Posterior vena cava (tissue), 2 donors: Measurements from ENCODE around the gene TTC13. TPM values are rescaled to one million over a fixed set of nuclear protein-coding genes. Genes with fewer than 3 reads are reported as not detected.

ENCODE experiments used
- DNase-seq: peaks from one replicate; pipeline ENCODE4 v3.0.0-alpha.2; 2020; ENCODE audit warnings: low spot score
- intact Hi-C, 2 donors: fragments of 100-400 bp; cut with DNase I; formaldehyde crosslinking; loops; one replicate each; pipeline versions ENCODE4 v1.14.1 to v1.14.2; 2022 to 2023
- total RNA-seq, 2 donors: library from RNA; stranded (reverse); fragmentation: NEBNext Ultra II Directional; extraction: Animal tissue kit (Norgen Biotek cat#: 25700); gene quantifications; one replicate each; pipeline ENCODE4 v1.2.1, GENCODE V29; 2021
- donor health status: DM: yes; HTN: yes; CAD: no.
- donor health status: DM: yes; HTN: yes; CAD: no.

Gene TTC13
- total RNA-seq, 2 donors from 2014 or later: 13.7 to 17.4 TPM

DNA sequence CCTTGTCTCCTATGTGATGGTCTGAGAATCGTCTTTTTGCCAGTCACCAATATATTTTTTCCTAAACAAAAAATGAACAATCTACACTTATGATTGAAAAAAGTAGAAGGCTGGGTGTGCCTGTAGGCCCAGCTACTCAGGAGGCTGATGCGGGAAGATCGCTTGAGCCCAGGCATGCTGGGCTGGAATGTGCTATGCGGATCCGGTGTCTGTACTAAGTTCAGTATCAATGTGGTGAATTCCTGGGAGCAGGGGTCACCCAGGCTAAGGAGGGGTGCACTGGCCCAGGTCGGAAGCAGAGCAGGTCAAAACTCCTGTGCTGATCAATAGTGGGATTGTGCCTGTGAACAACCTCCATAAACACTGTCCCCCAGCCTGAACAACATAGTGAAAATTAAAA is 84.6 kb downstream of the TTC13 start:
- no peak for DNase-seq
- intact Hi-C loops: no loop called here

DNA sequence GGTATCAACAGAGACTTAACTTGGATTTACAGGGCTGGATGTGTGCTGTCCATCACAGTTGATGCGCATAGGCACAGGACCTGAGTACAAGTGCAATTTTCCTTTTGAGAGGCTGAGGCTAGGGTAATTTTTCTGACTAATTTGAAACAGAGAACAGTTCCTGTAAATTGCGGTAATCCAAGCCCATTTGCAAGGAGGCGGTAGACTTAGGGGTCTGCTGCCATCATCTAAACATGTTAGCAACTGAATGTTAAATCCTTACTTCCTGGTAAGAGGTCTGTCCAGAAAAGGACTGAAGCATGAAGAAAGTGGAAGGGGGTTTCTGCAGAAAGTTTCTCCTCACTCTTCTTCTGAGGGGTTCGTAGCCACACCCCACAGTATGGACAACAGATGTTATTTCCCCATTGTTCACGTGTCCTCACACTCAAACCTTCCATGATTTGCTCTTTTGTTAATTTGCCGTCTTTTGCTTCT is 86.6 kb downstream of the TTC13 start:
- DNase-seq: no peak
- intact Hi-C loops: no loop called here

DNA sequence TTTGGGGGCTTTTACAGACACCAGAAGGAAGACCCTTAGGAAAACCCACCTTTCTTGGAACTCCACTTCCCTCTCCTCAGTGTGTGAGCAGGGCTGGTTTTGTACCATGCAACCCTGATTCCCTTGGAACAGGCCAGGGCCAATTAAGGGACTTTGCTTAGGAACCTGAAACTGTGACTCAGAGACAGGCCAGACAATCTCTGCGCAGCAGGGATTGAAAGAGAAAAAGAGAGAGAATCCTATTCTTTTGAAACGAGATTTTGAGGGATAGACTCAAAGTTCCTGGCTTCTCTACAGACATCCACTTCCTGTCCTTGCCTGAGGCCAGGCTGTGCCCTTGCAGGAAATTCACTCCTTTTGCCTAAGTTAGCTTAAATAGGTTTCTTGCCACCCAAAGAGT is 87.2 kb downstream of the TTC13 start:
- no peak for DNase-seq
- intact Hi-C loops: no loop called here

DNA sequence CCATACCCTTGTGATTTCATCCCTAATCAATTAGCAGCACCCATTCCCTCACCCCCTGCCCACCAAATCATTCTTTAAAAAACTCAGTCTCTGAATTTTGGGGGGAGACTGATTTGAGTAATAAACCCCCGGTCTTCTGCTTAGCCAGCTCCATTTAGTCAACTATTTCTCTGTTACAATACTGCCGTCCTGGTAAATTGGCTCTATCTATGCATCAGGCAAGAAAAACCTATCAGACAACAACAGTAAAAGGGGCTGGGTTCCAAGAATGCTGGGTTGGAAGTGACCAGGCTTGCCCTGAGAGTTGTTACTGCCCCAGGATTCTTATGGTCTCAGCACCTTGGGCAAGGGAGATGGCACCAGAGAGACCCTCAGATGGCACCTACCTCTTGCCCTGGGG is 94.0 kb downstream of the TTC13 start:
- DNase-seq: no peak
- intact Hi-C loops: no loop called here

DNA sequence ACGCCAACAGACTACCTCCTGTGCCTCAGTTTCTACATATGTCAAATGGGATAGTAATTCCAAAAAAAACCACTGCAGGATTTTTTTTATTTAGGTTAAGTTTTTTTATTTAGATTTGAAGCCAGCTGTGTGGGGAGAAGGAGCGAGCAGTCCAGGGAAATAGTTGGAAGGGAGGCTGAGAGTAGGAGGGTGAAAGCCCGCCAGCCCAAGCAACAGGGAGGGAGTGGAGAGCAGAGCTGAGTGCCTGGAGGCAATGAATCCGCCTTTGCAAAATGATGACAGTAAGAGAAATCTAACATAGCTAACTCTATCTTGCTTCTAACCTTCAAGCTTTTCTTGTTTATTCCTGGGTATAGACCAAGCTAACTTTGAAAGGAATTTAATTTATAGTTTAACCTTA is 94.7 kb downstream of the TTC13 start:
- intact Hi-C loops: no loop called here
- no peak for DNase-seq

DNA sequence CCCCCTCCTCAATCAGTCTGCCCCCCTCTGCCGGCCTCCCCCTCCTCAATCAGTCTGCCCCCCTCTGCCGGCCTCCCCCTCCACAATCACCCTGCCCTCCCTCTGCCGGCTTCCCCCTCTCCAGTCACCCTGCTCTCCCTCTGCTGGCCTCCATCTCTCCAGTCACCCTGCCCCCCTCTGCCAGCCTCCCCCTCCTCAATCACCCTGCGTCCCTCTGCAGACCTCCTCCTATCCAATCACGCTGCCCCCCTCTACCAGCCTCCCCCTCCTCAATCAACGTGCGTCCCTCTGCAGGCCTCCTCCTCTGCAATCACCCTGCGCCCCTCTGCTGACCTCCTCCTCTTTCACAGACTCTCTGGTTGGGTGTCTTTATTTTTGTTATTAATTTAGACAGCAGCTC is 98.9 kb downstream of the TTC13 start:
- intact Hi-C loops: loop anchor here in 1 of 2 donors (5.0 kb wide), 2 partner anchors 508 to 882 kb away; no protein-coding TSS in a partner anchor

DNA sequence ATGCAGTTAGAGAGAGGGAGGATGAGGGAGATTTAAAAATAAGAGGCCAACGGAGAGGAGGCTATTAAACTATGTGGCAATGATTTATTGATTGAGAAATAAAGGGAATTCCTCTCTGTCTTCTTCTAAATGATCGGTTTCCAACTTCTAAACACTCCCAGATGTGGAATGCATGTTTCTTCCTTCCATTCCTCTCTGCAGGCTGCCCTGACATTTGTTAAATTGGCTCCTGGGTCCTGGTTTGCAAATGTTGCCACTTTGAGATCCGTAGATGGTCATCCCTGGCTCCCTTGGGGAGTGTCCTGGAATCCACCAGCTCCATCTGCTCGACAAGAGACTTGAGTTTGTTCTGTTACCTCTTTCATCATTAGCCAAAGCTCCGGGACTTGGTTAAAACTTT is 100.1 kb downstream of the TTC13 start:
- intact Hi-C loops: loop anchor here in 1 of 2 donors (5.0 kb wide), 2 partner anchors 509 to 881 kb away; no protein-coding TSS in a partner anchor
- peak; percentile 87 for DNase-seq

More for the DNA sequence above, 98.9 kb downstream of the TTC13 start:
- no peak for DNase-seq

DNA sequence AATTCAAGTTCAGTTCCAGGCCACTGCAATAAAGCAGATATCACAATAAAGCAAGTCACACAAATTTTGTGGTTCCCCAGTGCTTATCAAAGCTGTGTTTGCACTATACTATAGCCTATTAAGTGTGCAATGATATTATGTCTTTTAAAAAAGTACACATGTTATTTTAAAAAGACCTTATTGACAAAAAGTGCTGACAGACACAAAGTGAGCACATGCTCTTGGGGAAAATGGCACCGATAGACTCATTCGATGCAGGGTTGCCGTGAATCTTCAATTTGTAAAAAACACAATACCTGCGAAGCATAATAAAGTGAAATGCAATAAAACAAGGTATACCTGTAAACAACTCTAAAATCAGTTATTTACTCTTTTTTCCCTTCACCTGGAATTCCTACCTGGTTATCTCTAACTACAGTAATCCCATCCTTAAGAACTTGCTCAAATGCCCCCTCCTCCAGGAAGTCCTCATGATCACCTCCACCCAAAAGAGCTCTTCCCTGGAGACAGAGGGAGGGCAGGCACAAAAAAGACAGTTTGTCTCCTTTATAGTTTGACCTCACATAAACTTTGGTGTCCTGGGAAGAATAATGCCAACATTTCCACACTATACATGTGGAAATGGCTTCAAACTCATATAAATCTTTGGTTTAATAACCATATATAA is 100.6 kb downstream of the TTC13 start:
- intact Hi-C loops: loop anchor here in 1 of 2 donors (5.0 kb wide), 2 partner anchors 509 to 881 kb away; no protein-coding TSS in a partner anchor

DNA sequence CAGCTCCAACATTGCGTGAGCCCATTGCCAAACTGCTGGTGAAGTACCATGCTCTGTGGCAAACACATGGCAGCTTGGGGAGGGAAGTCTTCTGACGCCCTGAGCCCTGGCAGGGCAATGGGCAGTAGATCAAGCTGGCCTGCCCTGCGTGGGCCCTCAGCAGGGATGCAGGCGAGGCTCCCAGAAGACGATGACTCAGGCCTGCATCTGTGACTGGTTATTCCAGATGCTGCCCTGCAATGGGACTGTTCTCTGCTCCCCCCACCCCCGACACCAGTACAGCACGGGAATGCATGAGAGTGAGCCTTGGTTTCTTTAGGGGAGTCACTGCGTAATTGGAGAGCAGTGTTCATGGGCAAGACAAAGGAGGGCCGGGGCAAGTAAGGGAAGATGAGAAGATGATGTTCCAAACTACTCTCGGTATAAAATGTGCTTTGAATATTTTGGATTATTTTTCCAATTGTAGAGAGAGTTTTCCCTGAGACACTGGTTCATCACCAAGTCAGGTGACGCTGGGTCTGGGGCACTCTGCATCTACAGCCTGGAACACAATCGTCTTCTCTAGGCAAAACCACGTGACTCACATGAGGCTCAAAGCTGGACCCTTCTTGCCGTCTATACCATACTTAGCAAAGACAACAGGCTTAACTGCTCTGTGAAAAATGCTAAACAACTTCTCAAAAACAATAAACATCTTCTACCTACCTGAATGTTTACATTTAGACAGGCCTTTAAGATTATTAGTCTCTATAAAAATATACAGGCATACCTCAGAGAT is 101.3 kb downstream of the TTC13 start:
- DNase-seq: no peak
- intact Hi-C loops: loop anchor here in 1 of 2 donors (5.0 kb wide), 2 partner anchors 510 to 880 kb away; no protein-coding TSS in a partner anchor

More for the DNA sequence above, 100.6 kb downstream of the TTC13 start:
- DNase-seq: no peak

DNA sequence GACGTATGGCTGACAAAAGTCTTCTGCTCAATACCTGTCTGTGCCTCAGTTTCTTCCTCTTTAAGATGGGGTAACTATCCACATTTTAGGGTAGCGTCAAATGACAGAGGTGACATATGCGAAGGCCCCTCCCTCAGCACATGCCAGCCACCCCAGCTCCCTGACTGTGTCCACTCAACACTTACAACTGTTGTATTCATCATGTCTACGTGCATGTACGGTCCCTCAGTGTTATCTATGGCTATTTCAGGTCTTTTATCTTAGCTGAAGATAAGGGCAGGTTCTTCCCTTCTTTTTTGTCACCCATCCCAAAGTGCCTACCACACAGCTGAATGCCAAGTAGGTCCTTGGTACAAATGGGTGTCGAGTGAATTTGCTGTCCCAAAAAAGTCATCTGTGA is 102.0 kb downstream of the TTC13 start:
- intact Hi-C loops: loop anchor here in 1 of 2 donors (5.0 kb wide), 2 partner anchors 511 to 879 kb away; no protein-coding TSS in a partner anchor
- DNase-seq: no peak

DNA sequence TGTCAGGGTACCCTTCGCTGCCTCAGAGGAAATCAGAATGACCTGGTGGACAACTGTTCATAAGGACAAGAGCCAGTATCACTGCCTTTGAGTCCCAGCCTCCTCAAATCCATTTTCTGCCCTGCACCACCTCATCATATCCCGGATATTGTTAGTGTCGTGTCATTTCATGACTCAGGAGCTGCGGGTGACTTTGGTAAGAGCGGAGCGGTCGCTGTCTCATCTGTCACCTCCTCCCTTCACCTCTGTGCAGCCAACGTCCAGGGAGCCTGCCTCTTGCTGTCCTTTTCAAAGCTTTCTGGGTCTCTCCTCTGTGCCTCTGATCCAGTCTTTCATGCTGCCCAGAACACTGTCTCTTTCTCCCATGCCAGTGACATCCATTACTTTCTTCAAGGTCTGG is 103.3 kb downstream of the TTC13 start:
- DNase-seq: no peak
- intact Hi-C loops: loop anchor here in 1 of 2 donors (5.0 kb wide), 2 partner anchors 512 to 878 kb away; no protein-coding TSS in a partner anchor

DNA sequence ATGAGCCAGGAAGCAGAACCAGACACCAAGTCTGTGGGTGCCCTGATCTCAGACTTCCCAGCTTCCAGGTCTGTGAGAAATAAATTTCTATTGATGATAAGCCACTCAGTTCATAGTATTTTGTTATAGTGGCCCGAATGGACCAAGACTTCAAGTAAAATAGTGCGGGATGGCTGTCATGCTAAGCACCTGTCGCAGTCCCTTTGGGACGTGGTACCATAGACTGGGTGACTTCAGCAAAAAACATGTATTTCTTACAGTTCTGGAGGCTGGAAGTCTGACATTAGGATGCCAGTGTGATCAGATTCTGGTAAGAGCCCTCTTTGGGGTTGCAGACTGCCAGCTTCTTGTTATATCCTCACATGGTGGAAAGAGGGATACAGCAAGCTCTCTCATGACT is 107.7 kb downstream of the TTC13 start:
- intact Hi-C loops: no loop called here
- no peak for DNase-seq

DNA sequence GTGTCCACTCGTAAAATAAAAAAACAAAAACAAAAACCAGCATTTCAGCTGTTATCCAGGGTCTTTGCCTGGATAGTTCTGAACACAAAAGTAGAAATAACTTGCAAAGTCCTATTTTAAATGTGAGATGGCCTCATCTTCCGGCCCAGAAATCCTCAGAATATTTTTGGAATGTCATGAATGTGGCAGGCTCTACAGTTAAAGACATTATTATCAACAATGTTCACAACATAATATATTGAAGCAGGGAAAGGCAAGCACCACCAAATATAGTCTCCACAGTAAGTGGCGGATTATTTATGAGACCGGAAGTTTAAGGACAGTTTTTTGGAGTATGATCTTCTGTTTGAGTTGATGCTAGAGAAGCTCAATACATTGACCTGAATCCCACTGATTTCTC is 109.2 kb downstream of the TTC13 start:
- intact Hi-C loops: loop anchor here in 1 of 2 donors (5.0 to 10.0 kb wide), 3 partner anchors 42 to 65 kb away; no protein-coding TSS in a partner anchor
- DNase-seq: no peak

DNA sequence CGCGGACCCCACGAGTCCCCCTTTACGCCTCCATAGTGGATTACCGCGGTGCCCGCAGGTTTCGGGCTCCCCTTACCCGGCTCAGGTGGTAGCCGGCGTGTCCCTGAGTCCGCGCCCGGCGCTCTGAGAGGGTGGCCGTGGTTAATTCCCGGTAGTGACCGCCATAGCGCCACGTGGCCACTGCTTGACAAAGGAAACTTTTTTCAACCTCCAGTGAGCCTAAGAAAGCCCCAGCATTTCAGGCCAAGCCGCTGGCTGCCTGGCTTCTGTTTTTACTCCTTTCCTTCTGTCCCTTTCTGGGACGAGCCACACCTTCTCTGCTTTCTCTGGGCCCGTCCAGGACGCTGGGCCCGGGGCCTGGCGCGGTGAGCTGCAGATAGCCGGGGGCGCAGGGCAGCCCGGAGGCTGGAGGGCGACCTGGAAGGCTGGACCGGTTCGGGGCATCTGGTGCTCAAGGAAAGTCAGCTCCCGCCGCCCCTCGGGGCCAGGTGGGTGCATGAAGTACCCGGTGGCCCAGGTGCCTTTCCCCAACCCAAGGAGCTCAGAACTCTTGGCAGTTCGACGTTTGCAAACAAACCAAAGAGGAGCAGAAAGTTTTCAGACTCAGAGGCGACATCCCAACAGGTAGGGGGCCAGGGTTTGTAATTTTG is 109.8 kb downstream of the TTC13 start:
- intact Hi-C loops: loop anchor here in 1 of 2 donors (5.0 to 10.0 kb wide), 3 partner anchors 42 to 64 kb away; no protein-coding TSS in a partner anchor
- no peak for DNase-seq

DNA sequence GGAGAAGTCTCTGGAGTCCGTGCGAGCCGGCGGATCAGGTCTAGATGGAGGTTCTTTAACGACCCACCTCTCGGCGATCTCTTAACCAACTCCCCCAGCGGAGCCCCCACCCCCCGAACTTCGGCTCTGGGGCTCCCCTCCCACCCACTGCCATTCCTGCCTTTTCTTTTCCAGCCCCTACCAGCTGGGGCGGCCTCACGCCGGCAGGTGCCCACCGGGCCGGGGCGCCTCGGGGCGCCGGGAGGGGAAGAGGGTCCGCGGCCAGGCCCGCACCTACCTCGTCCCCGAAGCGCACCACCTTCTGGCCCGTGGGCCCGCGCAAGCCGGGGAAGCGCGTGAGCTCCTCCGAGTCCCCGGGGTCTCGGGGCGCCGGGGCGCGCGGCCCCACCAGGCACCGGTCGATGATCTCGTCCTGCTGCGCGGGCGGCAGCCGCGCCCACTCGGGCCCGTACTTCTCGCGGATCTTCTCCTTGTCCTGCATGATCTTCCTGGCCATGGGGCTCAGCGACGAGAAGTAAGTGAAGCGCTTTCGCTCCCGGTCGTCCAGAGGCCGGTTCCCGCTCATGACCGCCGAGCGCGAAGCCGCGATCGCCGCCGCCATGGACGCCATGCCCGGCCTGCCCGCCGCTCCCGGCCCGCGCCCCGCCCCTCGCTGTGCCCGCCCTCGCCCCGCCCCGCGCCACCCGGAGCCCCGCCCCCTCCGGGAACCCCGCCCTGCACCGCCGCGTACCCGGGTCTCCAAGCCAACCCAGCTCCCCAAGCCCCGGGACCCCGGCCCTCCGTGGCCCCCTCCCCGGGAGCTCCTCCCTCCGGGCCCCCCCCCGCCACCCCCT is 110.5 kb downstream of the TTC13 start, which contains the start of gene C1orf198:
C1orf198 (minus strand) TSS at position 619 of the 833 bp plus-strand sequence; CDS start at position 610, 9 bp downstream.
- DNase-seq: peak; percentile 89
- intact Hi-C loops: loop anchor here in 1 of 2 donors (5.0 to 10.0 kb wide), 3 partner anchors 41 to 63 kb away; no protein-coding TSS in a partner anchor

DNA sequence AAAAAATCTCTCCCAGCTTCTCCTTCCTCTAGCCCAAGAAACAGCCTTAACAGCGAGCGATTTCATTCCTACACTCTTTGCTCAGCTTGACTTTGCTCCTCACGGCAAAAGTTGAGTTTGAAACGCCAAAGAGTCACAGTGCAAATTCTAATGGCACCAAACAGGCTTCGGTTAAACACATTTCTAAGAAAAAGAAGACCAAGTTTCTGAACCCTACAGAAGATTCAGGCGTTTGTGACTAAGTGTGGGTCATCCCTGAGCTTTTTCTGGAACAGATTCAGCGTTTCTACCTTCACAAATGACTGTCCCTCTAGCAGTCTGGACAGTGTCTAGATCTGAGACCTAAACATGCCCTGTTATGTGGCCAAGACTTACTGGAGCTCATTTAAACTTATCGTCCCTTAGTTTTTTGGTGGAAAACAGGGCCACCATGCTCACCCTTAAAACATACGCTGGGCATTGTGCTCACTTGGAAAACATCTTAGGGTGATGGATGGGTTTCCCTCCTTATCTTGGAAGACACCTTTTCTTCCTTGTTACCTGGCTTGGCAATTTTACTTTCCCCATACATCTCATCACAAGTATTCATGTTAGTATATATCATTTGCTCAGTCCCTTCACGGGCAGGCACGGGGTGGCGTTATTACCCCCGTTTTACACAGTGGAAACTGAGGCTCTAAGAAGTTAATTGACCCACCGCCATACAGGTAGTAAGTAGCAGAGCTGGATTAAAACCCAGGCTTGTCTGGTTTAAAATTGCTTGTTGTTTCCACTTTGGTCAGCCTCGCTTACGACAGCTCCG is 111.4 kb downstream of the TTC13 start:
- intact Hi-C loops: loop anchor here in 1 of 2 donors (5.0 to 10.0 kb wide), 3 partner anchors 40 to 63 kb away; no protein-coding TSS in a partner anchor

More for the DNA sequence above, 111.4 kb downstream of the TTC13 start:
- DNase-seq: no peak
